Natural killer cell (primary cell): ENCODE measurements around the gene PCDH11Y. TPM values are rescaled to one million over a fixed set of nuclear protein-coding genes. Genes with fewer than 3 reads are reported as not detected.
"Not testable (repeated sequence)": the region's sequence is repeated elsewhere in the genome, so short reads cannot be mapped to it uniquely, and the experiment has no call there.

Experiments used
- ATAC-seq, 3 donors: fragments of 150-1000 bp in 2 of 3; fragments of 200-7000 bp in 1 of 3; cut with Tn5 transposase; 1 replicate in 1 of 3; 2 replicates in 2 of 3; pipeline ENCODE4 v1.10.0; 2021; ENCODE audit warnings: mild to moderate bottlenecking in 2 of 3, moderate library complexity in 2 of 3
- DNase-seq, 2 donors: peaks; one replicate each; pipeline versions ENCODE4 v3.0.0 to v3.0.0-alpha.2; 2013 to 2021; ENCODE audit warnings: mixed read lengths in 1 of 2
- H3K27ac ChIP-seq: one replicate; pipeline ENCODE4 v1.5.1; 2013; ENCODE audit warnings: mild to moderate bottlenecking, low read length
- H3K27me3 ChIP-seq: one replicate; pipeline ENCODE4 v1.6.1; 2013; ENCODE audit warnings: low read length; ENCODE audit not compliant: control insufficient read depth, insufficient read depth
- H3K36me3 ChIP-seq: one replicate; pipeline ENCODE4 v1.6.1; 2013; ENCODE audit warnings: low read length; ENCODE audit not compliant: control insufficient read depth, insufficient read depth
- H3K4me1 ChIP-seq: one replicate; pipeline ENCODE4 v1.6.1; 2013; ENCODE audit warnings: low read length; ENCODE audit not compliant: control insufficient read depth, insufficient read depth
- H3K4me3 ChIP-seq: one replicate; pipeline ENCODE4 v1.5.1; 2013; ENCODE audit warnings: low read length
- H3K9me3 ChIP-seq: one replicate; pipeline ENCODE4 v1.6.1; 2013; ENCODE audit warnings: low read length; ENCODE audit not compliant: control insufficient read depth, insufficient read depth
- H3K27ac Mint-ChIP-seq, 2 donors: one replicate each; pipeline ENCODE4 v1.8.0; 2022; ENCODE audit warnings: mild to moderate bottlenecking in 2 of 2, mixed read lengths in 2 of 2, moderate library complexity in 1 of 2
- H3K27me3 Mint-ChIP-seq, 2 donors: one replicate each; pipeline ENCODE4 v1.8.0; 2022; ENCODE audit warnings: low read depth in 2 of 2, mixed read lengths in 2 of 2
- H3K36me3 Mint-ChIP-seq: one replicate; pipeline ENCODE4 v1.8.0; 2022; ENCODE audit warnings: mixed read lengths
- H3K4me1 Mint-ChIP-seq, 2 donors: one replicate each; pipeline ENCODE4 v1.8.0; 2022; ENCODE audit warnings: mixed read lengths in 2 of 2
- H3K4me3 Mint-ChIP-seq: one replicate; pipeline ENCODE4 v1.8.0; 2022; ENCODE audit warnings: mild to moderate bottlenecking, moderate library complexity, mixed read lengths
- H3K9me3 Mint-ChIP-seq, 2 donors: one replicate each; pipeline ENCODE4 v1.8.0; 2022; ENCODE audit warnings: mixed read lengths in 2 of 2
- WGBS: methylation state at CpG from one replicate; pipeline ENCODE4 v1.1.7; 2013; ENCODE audit warnings: missing lambda C conversion rate; ENCODE audit not compliant: insufficient coverage; 5-methylcytosine and 5-hydroxymethylcytosine counted together
- intact Hi-C: fragments of 100-400 bp; cut with micrococcal nuclease; formaldehyde crosslinking; loops from one replicate; pipeline ENCODE4 v1.14.2; 2022
- total RNA-seq, 4 donors: library from RNA; stranded (reverse); fragments of 120-200 nt in 1 of 4; gene quantifications; one replicate each; pipeline versions ENCODE4 v1.2.3 to v1.2.4, GENCODE V29; 2013 to 2022

The PCDH11Y gene
- total RNA-seq, 3 donors from 2014 or later (not counting 1 experiment from before 2014, with no cell fraction given) = not detected

DNA sequence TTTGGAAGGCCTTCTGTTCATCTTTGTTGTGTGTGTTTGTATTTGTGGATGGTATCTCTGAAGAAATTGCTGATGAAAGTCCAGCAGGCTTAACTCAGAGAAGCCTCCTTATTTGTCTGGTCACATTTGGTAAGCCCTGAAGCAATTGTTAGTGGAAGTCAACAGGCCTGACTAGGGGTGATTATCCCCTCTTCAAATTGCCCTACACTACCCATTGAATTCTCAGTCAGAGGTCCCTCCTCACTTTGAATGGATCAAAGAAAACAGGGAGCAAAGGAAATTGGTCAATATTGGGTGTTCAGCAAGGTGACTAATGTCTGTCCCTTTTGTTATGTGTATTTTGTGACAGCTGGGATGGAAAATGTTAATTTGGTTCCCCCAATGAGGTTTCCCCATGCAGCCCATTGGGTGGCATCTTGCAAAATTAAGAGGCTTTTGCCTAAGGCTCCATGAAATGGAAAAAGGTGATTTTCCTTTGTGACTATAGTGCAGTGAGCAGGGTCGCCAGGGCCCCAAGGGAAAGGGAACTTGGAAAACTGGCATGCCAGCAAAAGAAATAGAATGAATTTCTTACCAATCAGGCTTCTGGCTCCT, 709.8 kb downstream of the PCDH11Y start:
- H3K36me3 ChIP-seq, H3K27me3 Mint-ChIP-seq, H3K9me3 ChIP-seq, intact Hi-C loops, DNase-seq, ATAC-seq, H3K9me3 Mint-ChIP-seq, H3K4me3 ChIP-seq, H3K27ac Mint-ChIP-seq, H3K4me1 Mint-ChIP-seq, H3K4me1 ChIP-seq, H3K36me3 Mint-ChIP-seq, H3K27ac ChIP-seq, H3K4me3 Mint-ChIP-seq, H3K27me3 ChIP-seq: not testable (repeated sequence)
- WGBS = no CpG with 5 or more reads among the region's 1 CpG

DNA sequence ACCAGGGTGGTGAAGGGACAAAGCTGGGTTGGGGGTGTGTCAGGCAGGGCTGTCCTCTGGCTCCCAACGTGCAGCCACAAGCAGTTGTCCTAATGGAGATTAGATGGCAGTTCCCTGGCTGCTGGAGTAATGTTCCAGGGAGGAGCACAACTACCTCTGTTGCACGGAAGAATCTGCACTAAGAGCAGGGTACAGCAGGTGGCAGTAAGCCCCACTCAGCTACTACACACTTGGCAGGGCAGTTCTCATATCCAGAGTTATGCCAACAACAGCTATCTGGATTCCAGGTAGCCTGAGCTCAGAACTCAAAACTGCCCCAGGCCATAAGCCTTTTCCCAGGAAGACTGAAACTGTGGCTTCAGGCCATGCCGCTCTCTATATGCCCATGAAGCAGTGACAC, 761.3 kb downstream of the PCDH11Y start:
- H3K36me3 Mint-ChIP-seq, H3K4me1 ChIP-seq, H3K4me3 ChIP-seq, H3K27ac Mint-ChIP-seq, intact Hi-C loops, ATAC-seq, H3K9me3 Mint-ChIP-seq, H3K27ac ChIP-seq, H3K4me1 Mint-ChIP-seq, H3K36me3 ChIP-seq, H3K4me3 Mint-ChIP-seq, H3K9me3 ChIP-seq, DNase-seq, H3K27me3 Mint-ChIP-seq, H3K27me3 ChIP-seq: not testable (repeated sequence)
- WGBS = 73% methylated on average over 2 of the region's 3 CpGs

DNA sequence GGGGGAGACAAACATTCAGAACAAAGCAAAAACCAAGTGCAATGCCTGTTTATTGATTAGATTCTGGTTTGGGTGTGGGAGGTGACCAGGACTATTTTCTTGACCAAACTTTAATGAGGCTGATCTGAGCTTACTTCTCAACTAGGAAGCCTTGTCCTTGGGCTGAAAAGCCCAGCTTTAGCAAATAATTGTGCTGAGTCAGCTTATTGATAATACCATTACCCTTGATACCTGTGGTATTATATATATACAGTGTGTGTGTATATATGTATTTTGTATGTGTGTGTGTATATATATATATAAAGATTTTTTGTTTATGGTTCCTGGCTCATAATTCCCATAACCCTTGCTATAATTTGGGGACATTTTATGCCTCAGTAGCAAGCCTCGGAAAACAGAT, 776.4 kb downstream of the PCDH11Y start:
- H3K9me3 ChIP-seq, H3K4me1 Mint-ChIP-seq, H3K4me1 ChIP-seq, intact Hi-C loops, DNase-seq, H3K4me3 Mint-ChIP-seq, H3K27ac ChIP-seq, H3K36me3 Mint-ChIP-seq, H3K27me3 ChIP-seq, H3K27me3 Mint-ChIP-seq, H3K36me3 ChIP-seq, ATAC-seq, H3K9me3 Mint-ChIP-seq, H3K4me3 ChIP-seq, H3K27ac Mint-ChIP-seq: not testable (repeated sequence)
- no CpG with 5 or more reads among the region's 1 CpG for WGBS
